H9 (cell line): ENCODE measurements around the gene CEP120. TPM values are rescaled to one million over a fixed set of nuclear protein-coding genes. Genes with fewer than 3 reads are reported as not detected.

Experiments
- DNase-seq: peaks from one replicate; pipeline ENCODE4 v3.0.0-alpha.2; 2017
- H2AFZ ChIP-seq: one replicate; pipeline ENCODE4 v1.6.1; 2013; ENCODE audit warnings: mild to moderate bottlenecking, low read length, control low read depth, moderate library complexity
- H2AK5ac ChIP-seq: 2 replicates; pipeline ENCODE4 v1.6.1; 2013; ENCODE audit warnings: low read length, control low read depth, mixed read lengths; ENCODE audit not compliant: insufficient read length
- H2BK120ac ChIP-seq: one replicate; pipeline ENCODE4 v1.6.1; 2013; ENCODE audit warnings: low read depth, mild to moderate bottlenecking, low read length, control low read depth, inconsistent platforms; ENCODE audit not compliant: poor library complexity, severe bottlenecking
- H2BK12ac ChIP-seq: 2 replicates; pipeline ENCODE4 v1.6.1; 2013; ENCODE audit warnings: low read length, control low read depth, mixed read lengths, low read depth; ENCODE audit not compliant: insufficient read length
- H2BK15ac ChIP-seq: 2 replicates; pipeline ENCODE4 v1.6.1; 2013; ENCODE audit warnings: low read depth, low read length, control low read depth
- H2BK20ac ChIP-seq: one replicate; pipeline ENCODE4 v1.6.1; 2013; ENCODE audit warnings: low read depth, mild to moderate bottlenecking, low read length, control low read depth, inconsistent platforms; ENCODE audit not compliant: poor library complexity, severe bottlenecking
- H2BK5ac ChIP-seq: 2 replicates; pipeline ENCODE4 v1.6.1; 2013; ENCODE audit warnings: low read length, control low read depth, mixed read lengths; ENCODE audit not compliant: insufficient read length
- H3K14ac ChIP-seq: 2 replicates; pipeline ENCODE4 v1.6.1; 2013; ENCODE audit warnings: low read length, control low read depth; ENCODE audit not compliant: insufficient read depth
- H3K18ac ChIP-seq: 2 replicates; pipeline ENCODE4 v1.6.1; 2013; ENCODE audit warnings: low read depth, mild to moderate bottlenecking, mixed read lengths, low read length, control low read depth; ENCODE audit not compliant: insufficient read length
- H3K23ac ChIP-seq: 2 replicates; pipeline ENCODE4 v1.6.1; 2013; ENCODE audit warnings: low read length, control low read depth, mixed read lengths, low read depth; ENCODE audit not compliant: insufficient read length
- H3K23me2 ChIP-seq: 2 replicates; pipeline ENCODE4 v1.6.1; 2013; ENCODE audit warnings: low read depth, mild to moderate bottlenecking, mixed read lengths, low read length, control low read depth; ENCODE audit not compliant: insufficient read length, poor library complexity, severe bottlenecking
- H3K27ac ChIP-seq: 2 replicates; pipeline ENCODE4 v1.5.1; 2013; ENCODE audit warnings: low read length, control low read depth, mixed read lengths, low read depth; ENCODE audit not compliant: insufficient read length
- H3K27me3 ChIP-seq: 2 replicates; pipeline ENCODE4 v1.6.1; 2013; ENCODE audit warnings: low read length, control low read depth, inconsistent platforms; ENCODE audit not compliant: insufficient read depth
- H3K4ac ChIP-seq: 2 replicates; pipeline ENCODE4 v1.6.1; 2013; ENCODE audit warnings: low read depth, mild to moderate bottlenecking, control low read depth, inconsistent platforms, low read length, moderate library complexity
- H3K4me1 ChIP-seq: 2 replicates; pipeline ENCODE4 v1.6.1; 2013; ENCODE audit warnings: low read length, control low read depth, inconsistent platforms; ENCODE audit not compliant: insufficient read depth
- H3K4me2 ChIP-seq: 2 replicates; pipeline ENCODE4 v1.6.1; 2013; ENCODE audit warnings: low read length, control low read depth, mixed read lengths; ENCODE audit not compliant: insufficient read length, insufficient read depth
- H3K56ac ChIP-seq: 2 replicates; pipeline ENCODE4 v1.6.1; 2013; ENCODE audit warnings: low read depth, mild to moderate bottlenecking, mixed read lengths, low read length, control low read depth; ENCODE audit not compliant: insufficient read length
- H3K79me1 ChIP-seq: 2 replicates; pipeline ENCODE4 v1.6.1; 2013; ENCODE audit warnings: low read depth, mild to moderate bottlenecking, moderate library complexity, low read length, control low read depth, inconsistent platforms; ENCODE audit not compliant: insufficient read depth, poor library complexity, severe bottlenecking
- H3K79me2 ChIP-seq: 2 replicates; pipeline ENCODE4 v1.6.1; 2013; ENCODE audit warnings: low read length, control low read depth, inconsistent platforms; ENCODE audit not compliant: insufficient read depth
- H3K9ac ChIP-seq: 2 replicates; pipeline ENCODE4 v1.6.1; 2013; ENCODE audit warnings: low read length, control low read depth, mixed read lengths; ENCODE audit not compliant: insufficient read length; ENCODE audit errors: extremely low read depth
- H3K9me3 ChIP-seq: one replicate; pipeline ENCODE4 v1.6.1; 2013; ENCODE audit warnings: low read depth, low read length, inconsistent platforms; ENCODE audit not compliant: control insufficient read depth
- H3T11ph ChIP-seq: one replicate; pipeline ENCODE4 v1.6.1; 2013; ENCODE audit warnings: mild to moderate bottlenecking, low read length, control low read depth, inconsistent platforms
- H4K20me1 ChIP-seq: one replicate; pipeline ENCODE4 v1.6.1; 2013; ENCODE audit not compliant: control insufficient read depth, insufficient read length, insufficient read depth
- H4K5ac ChIP-seq: 2 replicates; pipeline ENCODE4 v1.6.1; 2013; ENCODE audit warnings: low read depth, mild to moderate bottlenecking, mixed read lengths, low read length, control low read depth; ENCODE audit not compliant: insufficient read length
- H4K8ac ChIP-seq: replicated peaks from 2 replicates; pipeline ENCODE4 v1.6.1; 2013; ENCODE audit warnings: low read length, control low read depth, mixed read lengths, low read depth; ENCODE audit not compliant: insufficient read length
- H4K91ac ChIP-seq: 2 replicates; pipeline ENCODE4 v1.6.1; 2013; ENCODE audit warnings: low read depth, mild to moderate bottlenecking, moderate library complexity, mixed read lengths, low read length, control low read depth; ENCODE audit not compliant: insufficient read length
- H3K27ac Mint-ChIP-seq, 3 experiments: 2 replicates in 2 of 3; 3 replicates in 1 of 3; pipeline ENCODE4 v1.8.0; 2020 to 2021; ENCODE audit warnings: mixed read lengths in 3 of 3, mild to moderate bottlenecking in 1 of 3, moderate library complexity in 1 of 3
- H3K27me3 Mint-ChIP-seq: 2 replicates; pipeline ENCODE4 v1.8.0; 2021; ENCODE audit warnings: low read depth, mild to moderate bottlenecking, moderate library complexity, mixed read lengths
- H3K36me3 Mint-ChIP-seq, 3 experiments: 2 replicates in 2 of 3; 3 replicates in 1 of 3; pipeline ENCODE4 v1.8.0; 2020 to 2021; ENCODE audit warnings: low read depth in 3 of 3, mixed read lengths in 3 of 3; ENCODE audit not compliant: insufficient read depth in 1 of 3
- H3K4me1 Mint-ChIP-seq, 2 experiments: 2 replicates each; pipeline ENCODE4 v1.8.0; 2020; ENCODE audit warnings: mixed read lengths in 2 of 2
- H3K4me3 Mint-ChIP-seq, 2 experiments: 2 replicates in 1 of 2; 3 replicates in 1 of 2; pipeline ENCODE4 v1.8.0; 2020 to 2021; ENCODE audit warnings: mild to moderate bottlenecking in 2 of 2, mixed read lengths in 2 of 2, moderate library complexity in 1 of 2
- H3K9me3 Mint-ChIP-seq, 2 experiments: 2 replicates in 1 of 2; 3 replicates in 1 of 2; pipeline ENCODE4 v1.8.0; 2020; ENCODE audit warnings: mild to moderate bottlenecking in 2 of 2, mixed read lengths in 2 of 2, moderate library complexity in 1 of 2
- CTCF ChIP-seq: fragments of 200-600 bp; sonication (generic); conservative IDR thresholded peaks from 3 replicates; pipeline ENCODE4 v1.8.0; 2021; ENCODE audit warnings: antibody characterized with exemption, mild to moderate bottlenecking
- WGBS: extraction: QIAGEN DNeasy Blood & Tissue Kit; methylation state at CpG from one replicate; pipeline ENCODE4 v1.1.7; 2013; ENCODE audit warnings: missing lambda C conversion rate, low lambda C conversion rate, mixed read lengths; ENCODE audit not compliant: insufficient read length; ENCODE audit errors: extremely low coverage; 5-methylcytosine and 5-hydroxymethylcytosine counted together
- total RNA-seq: library from RNA; stranded (reverse); gene quantifications from 2 replicates; pipeline ENCODE4 v1.2.1, GENCODE V29; 2021

Gene CEP120
- total RNA-seq, 1 experiment from 2014 or later: 22.5 TPM

- Histone ChIP-seq H2BK12ac (no peak overlapping the region), H2BK5ac (no peak overlapping the region), H3K23me2 (no peaks in the 10 kb centered on the region), H3K14ac (no peak overlapping the region), H3K27ac (no peak overlapping the region), H4K91ac (no peak overlapping the region), H2AFZ (no peak overlapping the region), H2AK5ac (no peak overlapping the region), H3K79me1 (no peaks in the 10 kb centered on the region), H3K4me2 (no peak overlapping the region), H3K56ac (no peak overlapping the region), H2BK20ac (no peak overlapping the region), H3K9me3 (no peaks in the 10 kb centered on the region), H3K9ac (no peak overlapping the region), H3K4me1 (no peaks in the 10 kb centered on the region), H3T11ph (no peak overlapping the region), H4K8ac (no peak overlapping the region), H3K18ac (no peak overlapping the region), H2BK15ac (no peak overlapping the region), H4K20me1 (no peaks in the 10 kb centered on the region), H4K5ac (no peak overlapping the region), H3K23ac (no peak overlapping the region), H3K4ac (no peak overlapping the region), H3K79me2 (no peaks in the 10 kb centered on the region), H2BK120ac (no peak overlapping the region), H3K27me3 (no peaks in the 10 kb centered on the region)
- Mint-ChIP-seq H3K27ac (no peak overlapping the region), H3K9me3 (peaks cover 11% of the 10 kb centered on the region in 2 experiments; a peak in 3 of 5 replicates), H3K4me3 (no peak overlapping the region), H3K36me3 (peaks cover 10 to 21% (median 17%) of the 10 kb centered on the region in 3 experiments; a peak in 6 of 7 replicates), H3K4me1 (0 out of 4 replicates have a peak, but pooled peaks cover 0 to 3% of the 10 kb centered on the region in 2 experiments), H3K27me3 (no peaks in the 10 kb centered on the region)
- no peak for DNase-seq
- TF ChIP-seq CTCF: no peak
- no CpG with 5 or more reads among the region's 1 CpG for WGBS
These were observed 72.5 kb downstream of the CEP120 start for GRCh38 chr5:123350742-123351141.
